Measurements from ENCODE around the gene RABGEF1.

- no peak for TF ChIP-seq CTCF (conservative IDR thresholded peaks at IDR 0.05 in 1 of 2, IDR thresholded peaks at IDR 0.05 in 1 of 2; ENCODE audit: low read depth in 1 of 2, low read length in 2 of 2)
- TF ChIP-seq EZH2 (IDR thresholded peaks at IDR 0.05; ENCODE audit: low read length, missing control alignments) = no peak
These were observed 12.0 kb upstream of the RABGEF1 start for GRCh38 chr7:66728571-66728970.
